GM19023 (cell line): Measurements from ENCODE around the gene EIF4E3.

Source experiments
- ATAC-seq: cut with Tn5 transposase; IDR thresholded peaks from one replicate; pipeline ENCODE4 v1.9.1; 2021; ENCODE audit warnings: mild to moderate bottlenecking, moderate library complexity; ENCODE audit not compliant: unreplicated experiment

The EIF4E3 gene

GRCh38 chr3:71652781-71653413, 72.3 kb downstream of the EIF4E3 start:
- no peak for ATAC-seq

GRCh38 chr3:71651625-71652024, 73.6 kb downstream of the EIF4E3 start:
- no peak for ATAC-seq

- ATAC-seq = no peak
These were observed 74.8 kb downstream of the EIF4E3 start for GRCh38 chr3:71650372-71650771.

DNA sequence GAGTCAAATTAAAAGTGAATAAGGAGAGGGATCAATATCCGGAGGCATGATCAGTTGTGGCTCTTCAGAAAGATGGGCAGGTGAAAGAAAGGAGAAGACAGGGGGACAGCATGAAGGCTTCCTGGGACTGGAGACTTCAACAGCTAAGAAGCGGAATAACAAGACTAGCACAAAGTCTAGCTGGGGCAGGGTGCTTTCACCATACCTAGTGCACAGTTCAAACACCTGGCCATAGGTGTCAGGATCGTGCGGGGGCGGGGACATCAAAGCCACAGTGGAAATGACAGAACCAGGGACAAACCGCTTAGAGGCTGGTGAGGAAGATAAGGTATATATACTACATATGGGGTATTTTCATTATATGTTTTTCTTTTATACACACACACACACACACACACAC, 75.4 kb downstream of the EIF4E3 start:
- no peak for ATAC-seq

- no peak for ATAC-seq
These were observed 77.5 kb downstream of the EIF4E3 start for GRCh38 chr3:71647751-71648150.

GRCh38 chr3:71646971-71647370, 78.2 kb downstream of the EIF4E3 start:
- ATAC-seq = no peak

GRCh38 chr3:71645140-71645539, 80.1 kb downstream of the EIF4E3 start:
- no peak for ATAC-seq

GRCh38 chr3:71641674-71642073, 83.5 kb downstream of the EIF4E3 start:
- peak; percentile 54 for ATAC-seq

GRCh38 chr3:71640331-71640983, 84.7 kb downstream of the EIF4E3 start:
- no peak for ATAC-seq

DNA sequence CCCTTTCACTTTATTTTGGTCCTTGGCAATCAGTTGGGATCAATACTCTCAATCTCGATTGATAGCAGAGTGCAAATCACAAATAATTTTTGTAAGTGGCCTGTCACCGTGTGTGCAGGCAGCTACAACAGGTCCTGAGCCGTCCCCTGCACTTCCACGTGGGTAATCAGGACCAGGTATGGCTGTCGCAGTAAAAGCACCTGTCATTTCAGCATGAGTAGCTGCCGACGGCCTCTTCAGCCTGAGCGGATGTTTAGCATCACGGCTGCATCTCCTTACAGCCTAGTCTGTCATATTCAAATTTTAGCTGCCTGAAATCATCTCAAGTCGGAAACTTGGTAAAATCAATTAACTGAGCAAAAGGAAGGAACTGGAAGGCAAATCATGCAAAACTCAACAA, 88.7 kb downstream of the EIF4E3 start:
- no peak for ATAC-seq

DNA sequence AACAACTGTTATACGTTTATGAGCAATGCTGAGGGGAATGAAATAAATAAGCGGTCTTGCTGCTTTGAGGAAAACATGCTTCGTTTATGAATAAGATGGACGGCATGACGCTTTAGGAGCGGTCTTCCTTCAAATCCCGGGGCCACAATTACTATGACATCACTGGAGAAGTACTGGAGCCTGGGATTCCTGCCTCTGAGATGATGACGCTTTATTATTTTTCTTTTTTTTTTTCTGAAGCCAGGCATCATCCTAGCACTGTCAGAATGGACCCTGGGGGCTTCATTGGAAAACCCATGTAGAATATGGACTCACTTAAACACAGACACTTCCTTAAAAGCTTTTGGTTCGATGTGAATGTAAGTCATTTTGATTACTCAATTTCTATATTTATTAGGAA, 89.2 kb downstream of the EIF4E3 start:
- no peak for ATAC-seq

- no peak for ATAC-seq
These were observed 90.5 kb downstream of the EIF4E3 start for GRCh38 chr3:71634671-71635070.

DNA sequence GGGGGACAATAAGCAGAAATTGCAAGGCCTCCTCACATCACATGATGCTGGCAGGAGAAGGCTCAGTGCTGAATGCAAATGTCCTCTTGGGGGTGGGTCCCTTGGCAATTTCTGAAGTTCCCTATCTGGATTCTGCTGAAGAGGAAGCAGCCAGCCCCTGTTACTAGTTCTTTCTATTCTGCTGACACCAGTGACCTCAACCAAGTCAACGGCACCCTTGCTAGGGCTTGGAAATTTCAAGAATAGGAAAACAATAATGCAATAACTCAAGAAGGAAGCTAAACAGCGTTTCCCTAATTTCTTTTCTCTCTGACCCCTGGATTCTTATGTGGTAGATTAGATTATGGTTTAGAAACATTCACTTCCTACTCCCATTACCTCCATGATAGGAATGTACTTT, 95.5 kb downstream of the EIF4E3 start:
- ATAC-seq = no peak

- no peak for ATAC-seq
These were observed 95.9 kb downstream of the EIF4E3 start for GRCh38 chr3:71629289-71629688.

DNA sequence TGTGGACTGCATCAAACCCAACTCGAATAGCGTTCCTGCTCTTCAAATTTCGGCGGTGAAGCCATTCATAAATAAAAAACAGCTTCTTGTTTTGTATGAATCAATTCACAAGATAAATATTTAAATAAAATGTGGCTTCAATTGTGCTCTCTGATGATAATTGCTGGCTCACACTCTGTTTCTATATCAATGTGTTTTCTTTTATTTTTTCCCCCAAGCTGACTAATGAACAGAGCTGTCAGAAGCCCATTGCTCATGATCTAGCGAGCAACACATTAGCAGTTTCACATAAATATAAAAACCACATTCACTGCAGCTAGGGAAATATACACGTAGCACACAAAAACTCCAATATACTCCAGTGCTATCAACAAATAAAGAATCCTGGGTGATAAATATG, 96.7 kb downstream of the EIF4E3 start:
- no peak for ATAC-seq

GRCh38 chr3:71625676-71626075, 99.5 kb downstream of the EIF4E3 start:
- ATAC-seq = no peak
